MCF 10A (cell line): ENCODE data around the gene PLXNC1. TPM values are rescaled to one million over a fixed set of nuclear protein-coding genes. Genes with fewer than 3 reads are reported as not detected.
A peak's percentile ranks its signal among the peaks of the same experiment; 100 is the strongest.

Source experiments
- Bru-seq: library from RNA; stranded (reverse); fragments of 400-500 nt; gene quantifications from one replicate; lab custom pipeline; 2021; lab: Mats Ljungman, UMichigan
- BruChase-seq, 2 experiments: library from RNA; stranded (reverse); fragments of 400-500 nt; gene quantifications; one replicate each; lab custom pipeline; 2021; lab: Mats Ljungman, UMichigan
- BruUV-seq: library from RNA; stranded (reverse); fragments of 400-500 nt; replicated peaks from 2 replicates; lab custom pipeline; 2021; lab: Mats Ljungman, UMichigan
- CTCF ChIA-PET: fragments of 300-600 bp; sonication (Branson Sonifier 250); formaldehyde crosslinking; extraction: SDS; loops from one replicate; lab custom pipeline; 2021; ENCODE audit warnings: antibody characterized with exemption, inconsistent platforms; lab: Yijun Ruan, JAX
- POLR2A ChIA-PET: fragments of 300-600, 350-650 bp; sonication (Branson Sonifier 250); formaldehyde crosslinking; extraction: SDS; loops from one replicate; lab custom pipeline; 2020; ENCODE audit warnings: antibody characterized with exemption, inconsistent platforms; lab: Yijun Ruan, JAX
- DNase-seq: peaks from one replicate; pipeline ENCODE4 v3.0.0-alpha.2; 2018; ENCODE audit not compliant: unreplicated experiment
- H3K27ac Mint-ChIP-seq: one replicate; pipeline ENCODE4 v1.8.0; 2022; ENCODE audit warnings: mild to moderate bottlenecking, low read depth, mixed read lengths; ENCODE audit not compliant: unreplicated experiment
- H3K27me3 Mint-ChIP-seq: one replicate; pipeline ENCODE4 v1.8.0; 2022; ENCODE audit warnings: mixed read lengths; ENCODE audit not compliant: insufficient read depth, unreplicated experiment
- H3K36me3 Mint-ChIP-seq: one replicate; pipeline ENCODE4 v1.8.0; 2022; ENCODE audit warnings: mild to moderate bottlenecking, moderate library complexity, mixed read lengths; ENCODE audit not compliant: insufficient read depth, unreplicated experiment
- H3K4me1 Mint-ChIP-seq: one replicate; pipeline ENCODE4 v1.8.0; 2022; ENCODE audit warnings: mixed read lengths; ENCODE audit not compliant: insufficient read depth, unreplicated experiment
- H3K4me3 Mint-ChIP-seq: one replicate; pipeline ENCODE4 v1.8.0; 2022; ENCODE audit warnings: mild to moderate bottlenecking, moderate library complexity, mixed read lengths; ENCODE audit not compliant: unreplicated experiment
- H3K9me3 Mint-ChIP-seq: one replicate; pipeline ENCODE4 v1.8.0; 2022; ENCODE audit warnings: mixed read lengths; ENCODE audit not compliant: unreplicated experiment
- CTCF ChIP-seq: fragments of 200-600 bp; IDR thresholded peaks from one replicate; pipeline ENCODE4 v1.8.0; 2022; ENCODE audit warnings: antibody characterized with exemption, mild to moderate bottlenecking; ENCODE audit not compliant: unreplicated experiment
- intact Hi-C: fragments of 100-400 bp; cut with micrococcal nuclease; formaldehyde crosslinking; loops from 2 replicates; pipeline ENCODE4 v1.14.1; 2022
- long read RNA-seq: library from polyadenylated mRNA; stranded (forward); transcript quantifications from one replicate; pipeline ENCODE4 v2.0.0, GENCODE V29; 2022
- total RNA-seq: library from RNA; stranded (reverse); gene quantifications from 2 replicates; pipeline ENCODE4 v1.2.3, GENCODE V29; 2022

PLXNC1 gene
- total RNA-seq (2.4 and 2.6 TPM in 2 replicates), Bru-seq, nascent RNA (percentile 25 among the genes with signal in this experiment), BruChase-seq, experiment 1, labeled RNA remaining after a 6-hour chase (percentile 25 among the genes with signal in this experiment), BruChase-seq, experiment 2, labeled RNA remaining after a 2-hour chase (percentile 21 among the genes with signal in this experiment)
- long read RNA-seq, transcript PLXNC1-202 (12 exons, 1,813 nt): major isoform, 7 of 10 reads
- long read RNA-seq, partial matches to known transcripts: 1 of 10 reads
- long read RNA-seq, other reads (novel, unspliced or antisense): 2 of 10 reads

- no peak within 1 kb of the TSS for H3K27ac Mint-ChIP-seq
- no peak for TF ChIP-seq CTCF
- DNase-seq: no peak
- H3K4me3 Mint-ChIP-seq: peak within 1 kb of the TSS; percentile 53
- H3K36me3 Mint-ChIP-seq: no peaks in the 10 kb centered on the region
- ChIA-PET POLR2A (no interaction called here), CTCF (no interaction called here)
- no peaks in the 10 kb centered on the region for H3K9me3 Mint-ChIP-seq
- intact Hi-C loops: loop anchor here (5.0 to 10.0 kb wide), 3 partner anchors 284 to 1189 kb away; no protein-coding TSS in a partner anchor
- BruUV-seq: no TSS peak
- H3K4me1 Mint-ChIP-seq: no peaks in the 10 kb centered on the region
- H3K27me3 Mint-ChIP-seq: peaks cover 64% of the 10 kb centered on the region
Measured at GRCh38 chr12:94147991-94148738, at the start of gene PLXNC1. TSS of gene PLXNC1 (plus strand) at chr12:94148577. CDS start at chr12:94148972, 395 bp downstream.

GRCh38 chr12:94099191-94099590 is 49.2 kb upstream of the PLXNC1 start:
- Mint-ChIP-seq H3K36me3 (no peaks in the 10 kb centered on the region), H3K27ac (peak overlapping the region; percentile 89), H3K9me3 (no peaks in the 10 kb centered on the region), H3K4me3 (peak overlapping the region; percentile 75), H3K4me1 (peaks cover 65% of the 10 kb centered on the region), H3K27me3 (no peaks in the 10 kb centered on the region)
- intact Hi-C loops: no loop called here
- DNase-seq: no peak
- no peak for TF ChIP-seq CTCF
- BruUV-seq: no TSS peak
- ChIA-PET CTCF (interaction anchor here (1.0 to 6.8 kb wide), 6 partner anchors 22 to 594 kb away, joined by 3 to 245 read pairs (median 128); no protein-coding TSS in a partner anchor), POLR2A (interaction anchor here (0.7 to 6.4 kb wide), 20 partner anchors 11 to 718 kb away, joined by 3 to 90 read pairs (median 6); partner anchors contain the start of gene SOCS2)

DNA sequence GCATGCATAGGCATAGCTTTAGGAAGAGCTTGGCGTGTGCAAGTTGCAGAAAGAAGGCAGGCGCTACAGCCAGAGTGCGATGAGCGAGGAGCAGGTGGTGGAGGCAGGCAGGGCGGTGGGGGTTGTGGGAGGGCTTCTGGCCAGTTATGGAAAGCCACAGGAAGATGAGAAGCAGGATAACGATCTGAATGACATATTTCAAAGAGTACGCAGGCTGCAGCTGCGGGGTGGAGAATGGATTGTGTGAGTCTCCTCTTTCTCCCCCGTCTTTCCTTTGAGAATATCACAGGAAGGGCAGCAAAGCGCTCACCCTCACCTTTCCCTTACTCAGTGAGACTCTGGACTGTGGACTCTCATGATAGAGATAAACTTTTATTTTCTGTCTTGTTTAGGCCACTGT is 48.7 kb upstream of the PLXNC1 start:
- TF ChIP-seq CTCF: no peak
- intact Hi-C loops: loop anchor here (1.0 to 10.0 kb wide), 8 partner anchors 24 to 685 kb away; partner anchors contain the start of gene CRADD
- CTCF ChIA-PET: interaction anchor here (0.6 to 6.8 kb wide), 13 partner anchors 8 to 594 kb away, joined by 3 to 245 read pairs (median 14); no protein-coding TSS in a partner anchor
- no TSS peak for BruUV-seq
- Mint-ChIP-seq H3K27me3 (no peaks in the 10 kb centered on the region), H3K27ac (peak overlapping the region; percentile 89), H3K36me3 (no peaks in the 10 kb centered on the region), H3K4me1 (peaks cover 63% of the 10 kb centered on the region), H3K4me3 (peak overlapping the region; percentile 75), H3K9me3 (no peaks in the 10 kb centered on the region)
- POLR2A ChIA-PET: interaction anchor here (0.8 to 6.4 kb wide), 28 partner anchors 8 to 718 kb away, joined by 3 to 90 read pairs (median 6); partner anchors contain the start of genes CRADD and SOCS2
- peak; percentile 78 for DNase-seq
